GM21786 (cell line): ENCODE data around the gene LBR.

Experiments used
- ATAC-seq: cut with Tn5 transposase; IDR thresholded peaks from one replicate; pipeline ENCODE4 v1.9.1; 2021; ENCODE audit not compliant: unreplicated experiment

LBR gene

DNA sequence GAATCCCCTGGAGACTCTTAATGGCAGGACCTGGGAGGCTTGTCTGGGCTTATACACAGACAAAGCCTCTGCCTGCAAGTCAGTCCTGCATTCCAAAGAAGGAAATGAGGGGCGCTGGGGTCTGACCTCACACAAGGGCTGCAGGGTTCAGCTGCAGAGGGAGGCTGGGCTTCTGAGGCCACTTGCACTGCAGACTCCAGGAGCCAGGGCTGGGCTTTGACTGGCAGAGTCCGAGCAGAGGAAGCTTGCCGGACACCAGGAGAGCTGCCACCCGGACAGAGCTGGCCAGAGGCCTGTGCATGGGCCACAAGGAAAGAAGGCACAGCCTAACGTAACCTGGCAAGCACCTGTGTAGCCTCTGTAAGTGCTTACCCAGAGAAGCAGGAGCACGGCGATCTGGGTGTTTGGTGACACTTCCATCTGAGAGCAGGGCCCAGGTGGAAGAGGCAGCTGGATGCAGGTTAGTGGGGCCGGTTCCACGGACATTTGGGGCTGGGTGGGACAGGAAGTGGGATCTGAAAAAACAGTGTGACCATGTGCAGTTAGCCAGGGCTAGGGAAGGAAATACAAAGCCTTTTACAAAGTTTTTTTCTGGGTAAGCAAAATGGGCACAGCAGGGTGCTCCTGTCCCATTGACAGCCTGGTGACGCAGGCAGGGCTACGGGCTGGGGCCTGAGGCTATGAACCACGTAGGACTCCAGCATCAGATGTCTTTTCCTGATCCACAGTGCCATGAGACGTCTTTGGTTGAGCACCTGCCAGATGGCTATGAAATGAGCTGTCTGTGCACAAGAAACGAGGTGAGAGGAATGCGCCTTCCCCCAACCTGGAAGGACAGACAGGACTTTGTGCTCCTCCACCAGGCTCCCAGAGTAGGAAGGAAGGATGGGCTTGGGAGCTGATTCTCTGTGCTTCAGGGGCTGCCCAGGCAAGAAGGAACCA, 37.3 kb upstream of the LBR start:
- ATAC-seq, result no peak

- no peak for ATAC-seq
These were observed 35.1 kb upstream of the LBR start for GRCh38 chr1:225462714-225463574.

GRCh38 chr1:225462429-225462713, 34.5 kb upstream of the LBR start:
- ATAC-seq, result no peak

DNA sequence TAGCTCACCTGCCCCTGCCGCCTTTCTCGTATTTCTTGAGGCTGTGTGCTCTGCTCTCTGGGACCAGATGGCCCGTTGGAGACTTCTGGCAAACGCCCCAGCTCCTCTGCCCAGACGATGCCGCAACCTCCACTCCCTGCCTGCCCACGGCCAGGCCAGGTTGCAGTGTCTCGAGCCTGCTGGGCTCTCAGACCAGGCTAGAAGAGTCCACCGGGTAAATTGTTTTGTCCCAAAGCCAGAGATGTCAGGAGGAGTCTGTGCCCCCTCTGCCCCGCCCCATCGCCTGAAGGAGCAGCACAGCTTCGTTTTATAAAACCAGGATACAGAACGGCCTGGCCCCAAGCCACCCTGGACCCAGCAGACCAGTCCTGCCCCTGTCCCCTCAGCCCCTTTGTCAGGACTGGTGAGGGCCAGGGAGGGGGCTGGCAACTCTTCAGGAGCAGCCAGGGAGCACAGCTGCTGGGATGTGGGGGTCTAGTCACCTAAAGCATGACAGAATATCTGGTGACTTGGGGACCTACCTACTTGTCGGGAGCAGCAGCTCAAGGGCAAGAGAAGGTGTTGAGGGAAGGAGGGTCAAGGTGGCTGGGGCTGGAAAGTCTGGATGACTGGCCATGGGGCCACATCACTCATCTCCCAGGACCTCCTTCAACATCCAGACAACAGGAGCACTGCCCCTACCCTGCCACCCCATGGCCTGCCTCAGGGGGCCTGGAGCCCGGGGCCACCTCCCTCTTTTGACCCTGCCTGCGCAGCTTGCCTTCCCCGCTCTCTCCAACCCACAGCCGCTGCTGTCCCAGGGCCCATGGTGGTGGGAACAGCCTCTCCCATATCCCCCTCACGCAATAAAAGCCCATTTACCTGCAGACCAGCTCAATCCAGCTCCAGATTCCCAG, 33.9 kb upstream of the LBR start:
- ATAC-seq, result no peak

DNA sequence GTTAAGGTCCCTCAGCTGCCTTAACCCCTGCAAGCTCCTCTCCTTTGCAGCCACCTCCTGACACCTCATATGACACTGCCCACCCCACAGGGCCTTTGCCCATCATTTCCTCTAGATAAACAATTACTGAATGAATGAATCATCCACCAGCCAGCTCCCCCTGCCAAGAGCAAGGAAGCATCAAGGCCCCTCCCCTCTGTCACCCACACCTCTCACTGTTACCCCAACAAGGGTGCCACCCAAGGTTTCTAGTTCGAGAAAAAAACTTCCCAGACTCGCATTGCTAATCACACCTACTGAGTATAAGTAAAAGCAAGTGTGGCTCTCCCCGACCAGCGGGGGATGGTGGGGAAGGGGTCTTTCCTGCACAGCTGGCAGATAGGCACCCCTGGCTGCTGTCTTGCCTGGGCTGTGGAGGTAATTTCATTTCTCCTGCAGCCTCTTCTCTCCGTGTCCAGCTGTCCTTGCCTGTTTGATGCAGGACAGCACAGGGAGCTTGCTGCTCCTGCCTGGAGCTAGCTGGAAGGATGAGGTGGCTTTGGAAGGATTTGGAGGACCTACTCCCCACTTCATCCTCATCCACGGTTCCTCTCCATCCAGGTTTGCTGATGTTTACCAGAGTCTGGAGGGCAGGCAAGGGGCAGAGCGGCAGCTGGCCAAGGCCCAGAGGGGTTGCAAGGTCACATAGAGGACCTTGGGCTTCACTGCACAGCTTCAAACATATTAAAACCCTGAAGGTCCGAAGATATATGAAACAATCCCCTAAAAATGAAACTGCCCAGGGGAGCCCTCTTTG, 33.1 kb upstream of the LBR start:
- ATAC-seq, result no peak

DNA sequence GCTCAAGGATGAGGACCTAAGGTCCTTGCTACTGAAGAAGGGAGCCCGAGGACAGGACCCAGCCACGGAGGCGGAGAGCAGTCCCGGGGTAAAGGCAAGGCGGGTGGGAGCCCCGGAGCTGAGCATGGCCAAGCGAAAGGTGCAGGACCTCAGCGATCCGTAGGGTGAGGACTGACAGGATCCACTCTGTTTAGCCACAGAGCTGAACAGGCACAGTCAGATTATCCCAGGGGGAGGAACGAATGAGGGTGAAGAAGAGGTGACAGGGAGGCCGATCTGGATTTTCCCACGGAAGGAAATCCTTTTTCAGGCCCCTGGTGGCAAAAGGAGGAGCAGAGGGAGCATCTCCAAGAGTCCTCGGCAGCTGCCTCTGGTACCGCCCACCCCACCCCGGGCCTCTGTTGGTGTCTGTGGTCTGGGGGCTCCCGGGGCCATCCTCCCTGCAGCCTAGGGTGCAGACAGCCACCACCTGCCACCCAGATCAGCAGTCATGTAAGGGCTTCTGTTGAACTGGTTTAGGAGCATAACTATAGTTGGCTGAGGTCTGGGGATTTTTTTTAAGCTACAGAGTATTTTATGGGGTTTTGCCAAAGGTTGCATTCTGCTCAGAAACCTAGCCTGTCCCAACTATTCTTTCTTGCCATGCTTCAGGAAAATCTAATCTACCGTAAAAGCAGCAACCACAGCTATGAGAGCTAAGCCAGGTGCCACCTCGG, 32.3 kb upstream of the LBR start:
- ATAC-seq, result no peak

DNA sequence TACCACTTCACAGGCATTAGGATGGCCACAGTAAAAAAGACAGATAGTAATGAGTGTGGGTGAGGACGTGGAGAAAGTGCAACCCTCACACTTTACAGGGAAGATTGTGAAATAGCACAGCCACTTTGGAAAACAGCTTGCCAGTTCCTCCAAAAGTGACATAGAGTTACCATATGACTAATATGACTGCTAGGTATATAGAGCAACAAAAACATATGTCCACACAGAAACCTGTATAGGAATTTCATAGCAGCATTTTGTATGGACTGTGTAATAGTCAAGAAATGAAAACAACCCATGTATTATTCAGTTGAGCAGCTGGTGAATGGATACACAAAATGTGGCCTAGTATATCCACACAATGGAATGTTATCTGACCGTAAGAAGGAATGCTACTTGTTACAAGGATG, 30.4 kb upstream of the LBR start:
- no peak for ATAC-seq

DNA sequence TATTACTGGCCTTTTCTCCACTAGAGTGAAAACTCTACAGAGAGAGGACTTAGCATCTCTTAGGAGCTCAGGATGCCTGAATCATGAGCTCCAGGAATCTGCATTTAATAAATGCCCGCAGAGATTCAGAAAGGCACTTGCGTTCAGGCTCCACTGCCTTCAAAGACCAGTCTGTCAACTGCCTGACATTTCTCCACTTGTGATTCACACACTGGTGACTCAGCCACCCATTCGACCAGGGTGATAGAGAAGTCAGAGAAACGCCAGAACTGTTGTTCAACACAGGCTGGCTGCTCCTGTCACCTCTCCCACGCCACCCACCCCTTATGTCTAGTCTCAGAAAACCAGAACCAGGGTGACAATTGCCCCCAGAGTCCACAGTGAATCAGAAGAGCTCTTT, 26.9 kb upstream of the LBR start:
- no peak for ATAC-seq

DNA sequence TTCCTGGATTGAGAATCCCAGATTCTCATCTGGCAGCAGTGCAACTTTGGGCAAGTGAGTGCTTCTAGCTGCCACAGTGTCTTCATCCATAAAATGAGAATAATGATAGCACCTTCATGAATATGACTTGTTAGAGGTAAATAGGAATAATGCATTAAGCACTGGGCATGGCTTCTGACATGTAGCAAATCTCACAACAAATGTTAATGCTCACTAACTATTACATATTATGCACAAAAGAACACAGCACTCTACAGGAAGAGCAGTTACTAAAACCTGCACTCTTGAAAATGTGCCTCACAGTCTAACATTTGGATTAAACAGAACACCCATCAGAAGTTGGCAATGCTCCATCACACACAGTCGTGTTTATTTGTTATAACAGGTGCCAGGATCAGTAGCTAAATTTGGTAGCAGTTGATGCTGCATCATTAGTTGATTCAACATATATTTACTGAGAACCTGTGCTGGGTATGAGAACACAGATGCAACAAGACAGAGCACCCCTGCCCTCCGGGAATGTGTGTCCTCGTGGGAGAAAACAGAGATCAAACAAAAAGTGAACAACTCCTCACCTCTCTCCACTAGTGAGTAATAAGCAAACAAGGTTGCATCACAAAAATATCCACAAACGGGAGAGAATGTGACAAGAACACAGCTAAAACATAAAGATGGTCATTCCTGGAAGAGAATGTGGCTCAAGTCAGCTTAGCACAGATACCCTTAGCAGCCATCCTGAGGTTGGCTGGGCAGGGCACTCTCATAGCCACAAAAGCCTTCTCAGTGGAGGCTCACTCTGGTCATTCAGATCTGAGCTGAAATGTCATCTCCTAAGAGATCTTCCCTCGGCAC, 26.2 kb upstream of the LBR start:
- ATAC-seq, result no peak

- ATAC-seq, result no peak
These were observed 24.1 kb upstream of the LBR start for GRCh38 chr1:225451840-225452515.

GRCh38 chr1:225451340-225451739, 23.5 kb upstream of the LBR start:
- no peak for ATAC-seq

GRCh38 chr1:225450491-225451191, 22.8 kb upstream of the LBR start:
- ATAC-seq, result no peak

- ATAC-seq, result no peak
These were observed 21.9 kb upstream of the LBR start for GRCh38 chr1:225449774-225450173.

DNA sequence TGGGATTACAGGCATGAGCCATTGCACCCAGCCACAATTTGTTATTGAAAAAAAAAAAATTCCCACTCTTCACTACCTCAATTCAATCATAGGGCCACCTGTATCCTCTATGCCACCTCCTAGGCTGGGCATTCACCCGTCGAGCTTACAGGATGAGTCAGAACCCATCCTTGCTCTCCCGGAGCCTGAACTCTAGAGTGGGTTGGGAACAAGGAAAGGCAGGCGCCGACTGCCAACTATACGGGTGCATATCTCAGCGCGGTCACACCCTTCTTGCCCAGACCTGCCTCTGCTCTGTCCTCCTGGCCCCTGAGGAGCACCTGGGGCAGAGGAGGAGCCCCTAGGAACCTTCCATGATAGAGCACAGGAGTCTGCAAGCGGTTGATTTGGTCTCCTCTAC, 21.4 kb upstream of the LBR start:
- ATAC-seq, result no peak

DNA sequence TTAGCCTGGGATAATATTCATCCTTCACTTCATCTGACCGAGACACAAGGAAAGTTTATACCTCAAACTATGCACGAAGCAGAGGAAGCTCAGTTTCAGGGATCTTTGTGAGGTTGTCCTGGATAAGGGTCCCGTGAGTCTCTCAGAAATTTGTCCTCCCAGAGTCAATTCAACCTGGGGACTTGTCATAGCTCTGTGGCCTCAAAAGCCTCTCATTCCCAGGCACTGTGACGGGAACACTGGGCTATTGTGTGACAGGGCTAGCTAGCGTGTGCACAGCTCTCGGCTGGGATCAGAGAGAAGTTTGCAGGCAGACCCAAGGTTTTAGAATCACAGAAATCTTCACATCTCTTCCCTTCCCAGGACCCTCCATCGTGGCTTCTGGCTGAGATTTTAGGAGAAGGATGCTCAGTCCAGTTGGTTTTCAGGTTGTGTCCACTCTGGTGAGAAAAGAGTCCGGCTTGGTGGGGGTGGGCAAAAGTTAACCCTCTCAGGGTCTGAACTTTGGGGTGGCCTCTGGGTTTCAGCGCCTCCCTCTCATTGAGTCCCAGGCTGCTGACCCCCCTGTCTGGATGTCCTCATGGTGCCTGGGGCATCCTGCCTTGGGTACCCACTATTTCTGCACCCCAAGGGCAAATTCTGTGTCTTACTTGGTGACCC, 20.4 kb upstream of the LBR start:
- no peak for ATAC-seq

- no peak for ATAC-seq
These were observed 19.8 kb upstream of the LBR start for GRCh38 chr1:225447650-225448089.

DNA sequence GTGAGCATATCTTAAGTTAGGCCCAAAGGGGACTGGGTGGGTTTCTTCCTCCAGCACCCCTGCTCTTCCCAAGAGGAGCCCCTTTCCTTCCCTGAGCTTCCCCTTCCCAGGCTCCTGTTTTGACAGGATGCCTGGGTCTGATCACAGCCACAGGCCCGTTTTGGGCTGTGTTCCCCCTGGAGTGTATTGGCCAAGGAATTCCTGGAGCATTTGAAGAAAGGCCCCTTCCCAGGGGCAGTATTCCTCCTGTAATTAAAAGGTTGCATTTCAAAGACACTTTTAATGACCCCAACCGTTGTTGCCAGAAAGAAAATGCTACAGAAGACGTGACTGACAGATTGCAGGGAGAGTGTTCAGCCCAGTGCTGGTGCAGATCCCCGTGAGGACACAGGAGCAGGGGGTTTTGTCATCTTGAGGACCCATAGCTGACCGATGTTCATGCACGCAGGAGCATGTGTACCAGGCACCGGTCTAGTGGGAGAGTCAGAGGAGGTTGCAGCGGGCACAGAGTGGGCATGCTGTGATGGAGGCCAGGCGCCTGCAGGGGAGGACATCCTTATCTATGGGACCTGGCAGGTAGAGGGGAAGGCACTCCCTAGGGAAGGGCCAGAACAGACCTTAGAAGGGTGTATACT, 19.3 kb upstream of the LBR start:
- ATAC-seq, result no peak
